PC-9 (cell line): ENCODE results near the gene CLDN4. TPM values are rescaled to one million over a fixed set of nuclear protein-coding genes. Genes with fewer than 3 reads are reported as not detected.

Experiments
- BruUV-seq: library from RNA; stranded (reverse); fragments of 400-500 nt; replicated peaks from 2 replicates; lab custom pipeline; 2021; lab: Mats Ljungman, UMichigan
- CTCF ChIA-PET: fragments of 300-600 bp; sonication (Branson Sonifier 250); formaldehyde crosslinking; loops from one replicate; lab custom pipeline; 2022; ENCODE audit warnings: antibody characterized with exemption; lab: Charles Lee
- POLR2A ChIA-PET: fragments of 300-600 bp; sonication (Branson Sonifier 250); formaldehyde crosslinking; loops from one replicate; lab custom pipeline; 2022; ENCODE audit warnings: antibody characterized with exemption; ENCODE audit not compliant: unreplicated experiment; lab: Charles Lee
- DNase-seq, 2 experiments: peaks; one replicate each; pipeline versions ENCODE4 v3.0.0 to v3.0.0-alpha.2; 2015 to 2022; ENCODE audit warnings: mixed read lengths in 1 of 2
- H2AFZ ChIP-seq: fragments of 200-600 bp; sonication (generic); 2 replicates; pipeline ENCODE4 v1.8.1; 2017; ENCODE audit warnings: antibody characterized with exemption
- H3F3A ChIP-seq: fragments of 200-600 bp; sonication (generic); 2 replicates; pipeline ENCODE4 v1.8.1; 2017; ENCODE audit warnings: antibody characterized with exemption, mild to moderate bottlenecking, low read depth; ENCODE audit not compliant: insufficient read depth
- H3K27ac ChIP-seq: fragments of 200-600 bp; sonication (generic); 2 replicates; pipeline ENCODE4 v1.6.1; 2016; ENCODE audit warnings: mixed run types
- H3K27me3 ChIP-seq: fragments of 200-600 bp; sonication (generic); 2 replicates; pipeline ENCODE4 v1.6.1; 2016; ENCODE audit warnings: low read depth, mixed run types; ENCODE audit not compliant: insufficient read depth
- H3K36me3 ChIP-seq: fragments of 200-600 bp; sonication (generic); 2 replicates; pipeline ENCODE4 v1.6.1; 2016; ENCODE audit warnings: low read depth, mixed run types
- H3K4me1 ChIP-seq: fragments of 200-600 bp; sonication (generic); replicated peaks from 2 replicates; pipeline ENCODE4 v1.6.1; 2016; ENCODE audit warnings: mixed run types; ENCODE audit not compliant: insufficient read depth
- H3K4me2 ChIP-seq: fragments of 200-600 bp; sonication (generic); 2 replicates; pipeline ENCODE4 v1.6.1; 2017; ENCODE audit warnings: mixed run types
- H3K4me3 ChIP-seq: fragments of 200-600 bp; sonication (generic); 2 replicates; pipeline ENCODE4 v1.6.1; 2016; ENCODE audit warnings: mixed run types
- H3K79me2 ChIP-seq: fragments of 200-600 bp; sonication (generic); 2 replicates; pipeline ENCODE4 v1.6.1; 2017; ENCODE audit warnings: low read depth, mixed run types
- H3K9me2 ChIP-seq: fragments of 200-600 bp; sonication (generic); 2 replicates; pipeline ENCODE4 v1.8.1; 2017; ENCODE audit warnings: mild to moderate bottlenecking; ENCODE audit not compliant: insufficient read depth
- H3K9me3 ChIP-seq: fragments of 200-600 bp; sonication (generic); 2 replicates; pipeline ENCODE4 v1.8.1; 2016; ENCODE audit warnings: low read depth; ENCODE audit not compliant: insufficient read depth
- H4K20me1 ChIP-seq: fragments of 200-600 bp; sonication (generic); 2 replicates; pipeline ENCODE4 v1.8.1; 2017; ENCODE audit not compliant: insufficient read depth
- CTCF ChIP-seq: fragments of 200-600 bp; sonication (generic); conservative IDR thresholded peaks from 2 replicates; pipeline ENCODE4 v1.6.1; 2017; ENCODE audit warnings: mixed run types, antibody characterized with exemption, mild to moderate bottlenecking, moderate library complexity
- EZH2 ChIP-seq: fragments of 200-600 bp; sonication (generic); IDR thresholded peaks from 2 replicates; pipeline ENCODE4 v1.8.0; 2017; ENCODE audit warnings: antibody characterized with exemption, low read depth
- intact Hi-C: fragments of 100-400 bp; cut with micrococcal nuclease; formaldehyde crosslinking; loops from one replicate; pipeline ENCODE4 v1.10.0; 2022; ENCODE audit not compliant: unreplicated experiment
- total RNA-seq: library from RNA; stranded (reverse); gene quantifications from 2 replicates; pipeline ENCODE4 v1.2.3, GENCODE V29; 2021

Gene CLDN4
- total RNA-seq, 1 experiment from 2014 or later, result 498 TPM

- H2AFZ ChIP-seq, result no peak overlapping the region
- POLR2A ChIA-PET, result interaction anchor here (0.6 kb wide), 1 partner anchor 9 kb away, joined by 5 read pairs; no protein-coding TSS in a partner anchor
- H3K36me3 ChIP-seq, result no peaks in the 10 kb centered on the region
- no peaks in the 10 kb centered on the region for H3K27me3 ChIP-seq
- no peaks in the 10 kb centered on the region for H3K9me2 ChIP-seq
- TF ChIP-seq EZH2 (no peak), CTCF (no peak)
- H4K20me1 ChIP-seq, result no peaks in the 10 kb centered on the region
- BruUV-seq, result no TSS peak
- intact Hi-C loops, result no loop called here
- no peak overlapping the region for H3K4me3 ChIP-seq
- H3K4me1 ChIP-seq, result peaks cover 27% of the 10 kb centered on the region
- H3K9me3 ChIP-seq, result no peaks in the 10 kb centered on the region
- H3F3A ChIP-seq, result peaks cover 14% of the 10 kb centered on the region; the same call in 1 of the 2 replicates
- no peak for DNase-seq
- no peak overlapping the region for H3K4me2 ChIP-seq
- peak overlapping the region; percentile 16; the same call in 1 of the 2 replicates for H3K27ac ChIP-seq
- CTCF ChIA-PET, result no interaction called here
- no peaks in the 10 kb centered on the region for H3K79me2 ChIP-seq
These were observed 17.8 kb upstream of the CLDN4 start for GRCh38 chr7:73812996-73813395.

GRCh38 chr7:73815436-73815835 is 15.4 kb upstream of the CLDN4 start:
- no peak overlapping the region for H3K27ac ChIP-seq
- H3K9me2 ChIP-seq, result no peaks in the 10 kb centered on the region
- intact Hi-C loops, result no loop called here
- H4K20me1 ChIP-seq, result no peaks in the 10 kb centered on the region
- H3K4me1 ChIP-seq, result 0 out of 2 replicates have a peak, but pooled peaks cover 13% of the 10 kb centered on the region
- no peaks in the 10 kb centered on the region for H3K36me3 ChIP-seq
- ChIA-PET POLR2A (interaction anchor here (0.6 kb wide), 2 partner anchors 18 to 27 kb away, joined by 3 to 4 read pairs; no protein-coding TSS in a partner anchor), CTCF (interaction anchor here (0.6 to 0.7 kb wide), 4 partner anchors 40 to 167 kb away, joined by 3 to 4 read pairs (median 4); no protein-coding TSS in a partner anchor)
- H3K27me3 ChIP-seq, result no peaks in the 10 kb centered on the region
- TF ChIP-seq CTCF (no peak), EZH2 (no peak)
- H3K4me3 ChIP-seq, result no peak overlapping the region
- 0 out of 2 replicates have a peak, but pooled peaks cover 6% of the 10 kb centered on the region for H3F3A ChIP-seq
- no TSS peak for BruUV-seq
- no peak for DNase-seq
- no peak overlapping the region for H3K4me2 ChIP-seq
- no peak overlapping the region for H2AFZ ChIP-seq
- no peaks in the 10 kb centered on the region for H3K9me3 ChIP-seq
- no peaks in the 10 kb centered on the region for H3K79me2 ChIP-seq

- no peak overlapping the region for H3K27ac ChIP-seq
- H3K27me3 ChIP-seq, result no peaks in the 10 kb centered on the region
- no peak for DNase-seq
- no peaks in the 10 kb centered on the region for H4K20me1 ChIP-seq
- intact Hi-C loops, result no loop called here
- CTCF ChIA-PET, result interaction anchor here (0.7 kb wide), 1 partner anchor 46 kb away, joined by 3 read pairs; no protein-coding TSS in a partner anchor
- H2AFZ ChIP-seq, result no peak overlapping the region
- no peak overlapping the region for H3K4me3 ChIP-seq
- H3K9me3 ChIP-seq, result no peaks in the 10 kb centered on the region
- H3K4me1 ChIP-seq, result peaks cover 21% of the 10 kb centered on the region
- TF ChIP-seq CTCF (no peak), EZH2 (no peak)
- no peaks in the 10 kb centered on the region for H3K79me2 ChIP-seq
- no peaks in the 10 kb centered on the region for H3K36me3 ChIP-seq
- POLR2A ChIA-PET, result no interaction called here
- BruUV-seq, result no TSS peak
- no peaks in the 10 kb centered on the region for H3K9me2 ChIP-seq
- peaks cover 19% of the 10 kb centered on the region; the same call in 1 of the 2 replicates for H3F3A ChIP-seq
- no peak overlapping the region for H3K4me2 ChIP-seq
These were observed 13.7 kb upstream of the CLDN4 start for GRCh38 chr7:73817121-73817520.
